GM21390 (cell line): ENCODE results near the gene SCGB1C2.
"Not testable (repeated sequence)": the region's sequence is repeated elsewhere in the genome, so short reads cannot be mapped to it uniquely, and the experiment has no call there.

Experiments used
- ATAC-seq: cut with Tn5 transposase; IDR thresholded peaks from one replicate; pipeline ENCODE4 v1.9.1; 2021; ENCODE audit not compliant: unreplicated experiment

SCGB1C2 gene

DNA sequence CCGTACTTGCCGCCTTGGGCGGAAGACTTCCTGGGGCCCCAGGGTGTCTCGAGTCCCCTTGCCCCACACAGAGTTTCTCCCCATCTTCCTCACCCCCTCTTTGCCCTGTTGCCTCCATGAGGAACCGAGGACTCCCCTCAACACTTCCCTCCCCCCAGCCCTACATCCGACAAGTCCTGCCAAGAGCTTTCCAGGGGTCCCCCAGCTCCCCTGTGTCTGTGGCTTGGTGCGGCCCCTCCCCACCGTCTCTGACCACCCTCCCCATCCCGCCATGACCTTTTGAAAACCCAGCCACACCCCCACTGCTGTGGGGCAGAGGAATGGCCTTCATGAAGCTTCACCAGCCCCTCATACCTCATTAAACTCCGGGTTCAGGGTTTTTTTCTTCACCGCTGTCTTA lies 11.4 kb downstream of the SCGB1C2 start:
- no peak for ATAC-seq

DNA sequence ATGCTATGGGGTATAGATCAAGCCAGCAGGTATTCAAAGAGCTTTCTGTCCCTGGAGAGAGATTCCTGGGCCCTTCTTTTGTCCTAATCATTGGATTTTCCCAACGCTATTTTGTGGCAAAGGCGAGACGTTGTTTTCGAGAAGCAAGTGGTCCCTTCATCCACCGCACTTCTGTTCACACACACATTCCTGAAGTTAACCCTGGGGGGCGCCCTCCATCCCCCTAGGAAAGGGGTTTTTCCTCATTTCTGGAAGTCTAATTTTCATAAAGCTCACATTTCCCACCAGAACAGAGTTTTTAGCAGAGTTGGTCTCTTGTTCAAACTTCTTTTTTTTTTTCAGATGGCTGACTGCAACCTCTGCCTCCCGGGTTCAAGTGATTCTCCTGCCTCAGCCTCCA lies 11.9 kb downstream of the SCGB1C2 start:
- ATAC-seq = no peak

DNA sequence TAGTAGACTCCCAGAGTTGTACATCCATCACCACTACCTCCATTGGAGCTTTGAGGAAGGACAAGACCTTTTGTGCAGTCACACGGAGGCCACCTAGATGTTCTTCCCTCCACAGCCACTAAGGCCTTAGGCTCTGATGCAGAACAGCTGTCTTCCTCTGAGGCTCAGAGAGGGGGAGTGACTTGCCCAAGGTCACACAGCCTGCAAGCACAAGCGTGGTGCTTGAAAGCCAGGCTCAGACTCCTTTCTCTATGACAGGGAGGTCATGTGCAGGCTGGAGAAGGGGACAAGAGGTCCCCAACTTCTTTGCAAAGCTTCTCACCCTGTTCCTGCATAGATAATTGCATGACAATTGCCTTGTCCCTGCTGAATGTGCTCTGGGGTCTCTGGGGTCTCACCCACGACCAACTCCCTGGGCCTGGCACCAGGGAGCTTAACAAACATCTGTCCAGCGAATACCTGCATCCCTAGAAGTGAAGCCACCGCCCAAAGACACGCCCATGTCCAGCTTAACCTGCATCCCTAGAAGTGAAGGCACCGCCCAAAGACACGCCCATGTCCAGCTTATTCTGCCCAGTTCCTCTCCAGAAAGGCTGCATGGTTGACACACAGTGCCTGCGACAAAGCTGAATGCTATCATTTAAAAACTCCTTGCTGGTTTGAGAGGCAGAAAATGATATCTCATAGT lies 12.7 kb downstream of the SCGB1C2 start:
- ATAC-seq = no peak

DNA sequence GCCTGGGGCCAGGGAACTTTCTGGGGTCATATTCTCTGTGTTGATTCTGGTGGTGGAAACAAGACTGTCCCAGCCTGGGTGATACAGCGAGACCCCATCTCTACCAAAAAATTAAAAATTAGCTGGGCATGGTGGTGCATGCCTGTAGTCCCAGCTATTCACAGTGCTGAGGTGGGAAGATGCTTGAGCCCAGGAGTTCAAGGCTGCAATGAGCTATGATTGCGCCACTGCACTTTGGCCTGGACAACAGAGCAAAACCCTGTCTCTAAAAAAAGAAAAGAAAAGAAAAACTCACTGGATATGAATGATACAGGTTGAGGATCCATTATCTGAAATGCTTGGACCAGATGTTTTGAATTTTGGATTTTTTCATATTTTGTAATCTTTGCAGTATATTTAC lies 13.6 kb downstream of the SCGB1C2 start:
- no peak for ATAC-seq

DNA sequence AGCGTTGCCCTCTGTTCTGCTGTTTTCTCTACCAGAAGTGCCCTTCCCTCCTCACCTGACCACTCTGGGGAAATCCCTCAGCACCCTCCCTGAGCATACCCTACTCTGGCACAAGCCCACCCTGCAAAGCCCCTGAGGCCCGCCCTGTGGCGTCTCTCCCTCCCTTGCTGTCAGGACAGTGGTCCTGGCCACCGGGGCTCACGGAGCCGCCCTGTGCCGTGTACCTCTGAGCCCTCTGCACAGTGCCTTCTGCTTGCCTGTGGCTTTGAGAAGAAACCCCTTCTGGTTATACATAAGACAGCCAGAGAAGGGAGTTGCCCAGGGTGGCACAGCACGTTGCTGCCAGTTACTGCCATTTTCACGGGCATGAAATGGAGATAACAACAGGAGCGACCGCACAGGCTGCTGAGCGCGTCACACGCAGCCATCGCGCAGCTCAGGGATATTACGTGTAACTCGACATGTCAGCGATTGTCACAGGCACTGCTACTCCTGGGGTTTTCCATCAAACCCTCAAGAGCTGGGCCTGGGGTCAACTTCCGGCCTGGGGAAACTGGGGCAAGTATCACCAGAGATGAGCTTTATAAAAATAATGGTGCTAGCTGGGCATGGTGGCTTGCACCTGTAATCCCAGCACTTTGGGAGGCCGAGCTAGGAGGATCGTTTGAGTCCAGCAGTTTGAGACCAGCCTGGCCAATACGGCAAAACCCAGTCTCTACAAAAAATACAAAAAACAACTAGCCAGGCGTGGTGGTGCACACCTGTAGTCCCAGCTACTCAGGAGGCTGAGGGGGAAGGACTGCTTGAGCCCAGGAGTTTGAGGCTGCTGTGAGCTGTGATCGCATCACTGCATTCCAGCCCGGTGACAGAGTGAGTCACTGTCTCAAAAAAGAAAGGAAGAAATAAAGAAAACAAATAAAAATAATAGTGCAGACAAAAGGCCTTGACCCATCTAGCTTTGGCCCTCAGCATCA lies 14.8 kb downstream of the SCGB1C2 start:
- ATAC-seq = no peak

DNA sequence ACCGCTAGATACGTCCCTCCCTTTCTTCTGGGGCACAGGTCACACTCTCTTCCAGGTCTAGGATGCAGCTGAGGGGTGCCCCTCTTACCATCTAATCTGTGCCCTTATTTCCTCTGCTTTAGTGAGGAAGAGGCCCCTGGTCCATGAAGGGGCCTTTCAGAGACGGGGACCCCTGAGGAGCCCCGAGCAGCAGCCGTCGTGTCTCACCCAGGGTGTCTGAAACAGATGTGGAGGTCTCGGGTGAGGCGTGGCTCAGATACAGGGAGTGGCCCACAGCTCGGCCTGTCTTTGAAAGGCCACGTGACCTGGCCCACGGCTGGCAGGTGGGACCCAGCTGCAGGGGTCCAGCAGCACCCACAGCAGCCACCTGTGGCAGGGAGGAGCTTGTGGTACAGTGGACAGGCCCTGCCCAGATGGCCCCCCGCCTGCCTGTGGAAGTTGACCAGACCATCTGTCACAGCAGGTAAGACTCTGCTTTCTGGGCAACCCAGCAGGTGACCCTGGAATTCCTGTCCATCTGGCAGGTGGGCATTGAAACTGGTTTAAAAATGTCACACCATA lies 15.6 kb downstream of the SCGB1C2 start:
- no peak for ATAC-seq

DNA sequence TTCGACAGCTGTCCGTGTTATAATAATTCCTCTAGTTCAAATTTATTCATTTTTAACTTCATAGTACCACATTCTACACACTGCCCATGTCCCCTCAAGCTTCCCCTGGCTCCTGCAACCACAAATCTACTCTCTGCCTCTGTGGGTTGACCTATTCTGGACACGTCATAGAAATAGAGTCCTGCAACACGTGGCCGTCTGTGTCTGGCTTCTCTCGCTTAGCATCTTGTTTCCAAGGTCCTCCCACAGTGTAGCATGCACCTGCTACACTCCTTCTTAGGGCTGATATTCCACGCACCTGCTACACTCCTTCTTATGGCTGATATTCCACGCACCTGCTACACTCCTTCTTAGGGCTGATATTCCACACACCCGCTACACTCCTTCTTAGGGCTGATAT lies 16.5 kb downstream of the SCGB1C2 start:
- no peak for ATAC-seq

DNA sequence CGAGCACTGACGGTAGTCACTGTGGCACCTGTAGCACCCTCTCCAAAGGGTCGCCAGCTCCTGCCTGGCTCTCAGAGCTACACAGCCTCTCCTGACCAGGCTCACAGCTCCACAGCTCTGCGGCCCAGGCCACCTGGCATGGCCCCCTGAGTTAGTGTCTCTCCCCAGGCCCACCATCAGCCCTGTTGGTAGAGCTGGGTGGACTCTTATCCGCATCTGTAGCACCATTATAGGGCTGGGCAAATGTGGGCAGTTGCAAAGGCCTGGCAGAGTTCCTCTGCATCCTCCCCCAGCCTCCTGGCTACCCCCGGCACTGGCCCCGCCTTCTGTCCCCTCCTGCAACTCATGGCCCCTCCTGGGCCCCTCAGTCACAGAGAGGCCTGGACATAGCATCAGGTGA lies 18.2 kb downstream of the SCGB1C2 start:
- ATAC-seq = no peak

DNA sequence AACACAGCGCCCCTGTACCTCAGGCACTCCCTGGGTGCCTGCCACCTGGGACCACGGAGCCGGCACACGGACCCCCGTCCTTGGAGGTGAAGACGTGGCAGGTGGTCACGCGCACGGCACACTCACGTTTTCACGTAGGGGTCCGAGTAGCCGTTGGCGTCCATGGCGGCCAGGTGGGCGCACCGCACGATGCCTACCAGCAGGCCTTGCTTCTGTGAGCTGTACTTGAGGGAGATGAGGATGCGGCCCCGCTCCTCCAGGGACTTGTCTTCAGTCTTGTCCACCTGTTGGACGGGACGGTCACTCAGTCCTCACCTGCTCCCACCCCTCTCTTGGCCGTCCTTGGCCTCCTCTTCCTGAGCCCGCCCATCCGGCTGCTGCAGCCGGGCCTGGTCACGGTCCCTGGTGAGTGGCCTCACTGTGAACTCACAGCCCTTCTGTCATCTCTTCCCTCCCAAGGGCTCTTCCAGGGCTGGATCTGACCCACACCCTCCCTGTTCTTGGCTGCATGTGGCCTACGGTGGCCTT lies 18.8 kb downstream of the SCGB1C2 start:
- ATAC-seq = no peak

DNA sequence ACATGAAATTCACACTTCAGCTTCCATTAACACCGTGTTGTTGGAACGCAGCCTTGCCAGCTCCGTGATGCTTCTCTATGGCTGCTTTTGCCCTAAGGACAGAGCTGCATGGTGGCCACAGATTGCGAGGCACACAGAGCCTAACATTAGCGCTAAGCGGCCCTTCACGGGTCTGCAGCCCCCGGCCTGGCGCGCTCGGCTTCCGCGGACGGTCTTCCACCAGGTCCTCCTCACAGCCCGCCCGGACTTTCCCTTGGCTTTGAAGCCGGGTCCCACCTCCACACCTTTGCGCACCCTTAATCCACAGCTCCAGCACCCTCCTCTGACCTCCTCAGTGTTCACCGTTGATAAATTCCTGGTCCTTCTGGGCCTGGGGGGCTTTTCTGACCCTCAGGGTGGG lies 19.6 kb downstream of the SCGB1C2 start:
- no peak for ATAC-seq

DNA sequence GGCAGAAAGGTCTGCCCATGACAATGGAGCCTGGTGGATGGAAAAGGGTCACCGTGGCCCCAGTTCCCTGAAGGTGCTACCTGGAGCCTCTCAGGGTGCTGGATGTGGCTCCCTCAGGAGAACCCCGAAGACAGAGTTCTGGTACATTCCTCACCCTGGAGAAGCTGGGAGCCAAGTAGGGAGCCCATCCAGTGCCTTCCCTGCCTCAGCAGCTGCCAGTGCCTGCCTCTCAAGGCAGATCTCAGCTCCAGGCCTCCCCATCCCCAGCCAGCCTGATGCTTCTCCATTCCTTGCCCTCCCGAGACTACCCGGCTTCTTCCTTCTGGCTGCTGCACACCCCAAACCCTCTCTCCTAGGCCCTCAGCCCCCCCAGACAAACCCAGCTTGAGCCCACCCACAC lies 20.5 kb downstream of the SCGB1C2 start:
- ATAC-seq = no peak

DNA sequence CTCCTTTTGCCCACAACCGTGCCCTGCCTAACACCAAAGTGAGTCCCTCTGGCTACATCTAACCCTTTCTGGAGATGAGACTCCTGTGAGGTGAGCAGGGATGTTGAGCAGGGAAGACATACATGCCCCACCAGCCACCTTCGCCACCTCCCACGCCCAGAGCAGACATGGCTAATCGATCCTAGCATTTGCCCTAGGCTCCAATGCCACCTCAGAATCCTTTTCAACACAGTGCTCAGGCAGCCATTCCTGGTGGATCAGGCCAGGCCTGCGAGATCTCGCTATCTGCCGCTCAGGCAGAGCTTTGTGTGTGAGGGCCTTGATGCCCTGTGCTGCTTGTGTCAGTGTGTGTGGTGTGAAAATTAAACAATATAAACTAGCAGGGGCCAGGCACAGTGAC lies 21.0 kb downstream of the SCGB1C2 start:
- ATAC-seq = no peak

DNA sequence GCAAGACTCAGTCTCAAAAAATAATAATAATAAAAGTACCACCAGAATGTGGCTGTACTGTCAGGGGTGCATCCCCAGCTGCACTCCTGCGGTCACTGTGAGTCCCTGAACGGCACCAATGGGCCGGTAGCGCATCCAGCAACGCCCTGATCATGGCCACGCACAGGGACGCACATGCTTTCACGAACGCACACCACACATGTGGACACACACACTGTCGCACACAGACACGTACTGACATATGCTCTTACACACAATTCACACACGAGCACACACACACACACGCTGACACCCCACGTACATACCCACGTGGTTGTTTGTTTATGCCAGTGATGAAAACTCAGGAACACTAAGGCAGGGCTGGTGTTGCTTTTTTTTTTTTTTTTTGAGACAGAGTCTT lies 22.2 kb downstream of the SCGB1C2 start:
- no peak for ATAC-seq

DNA sequence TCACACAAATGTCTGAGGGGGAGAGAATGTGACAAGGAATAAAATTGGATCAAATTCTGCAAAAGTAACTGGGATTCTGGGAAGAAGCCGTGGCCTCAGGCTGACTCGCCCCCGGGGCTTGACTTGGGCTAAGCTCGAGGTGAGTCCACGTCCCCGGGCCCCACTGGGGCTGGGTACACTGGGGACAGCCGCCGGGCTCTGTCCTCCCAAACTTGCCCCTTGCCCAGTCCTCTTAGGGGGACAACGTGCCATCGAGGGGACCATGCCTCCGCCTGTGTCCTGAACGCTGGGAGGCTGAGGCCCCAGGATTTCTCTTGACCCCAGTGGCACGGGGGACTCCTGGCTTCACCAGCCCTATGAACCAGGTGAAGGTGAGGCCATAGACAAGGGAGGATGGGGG lies 23.0 kb downstream of the SCGB1C2 start:
- no peak for ATAC-seq

DNA sequence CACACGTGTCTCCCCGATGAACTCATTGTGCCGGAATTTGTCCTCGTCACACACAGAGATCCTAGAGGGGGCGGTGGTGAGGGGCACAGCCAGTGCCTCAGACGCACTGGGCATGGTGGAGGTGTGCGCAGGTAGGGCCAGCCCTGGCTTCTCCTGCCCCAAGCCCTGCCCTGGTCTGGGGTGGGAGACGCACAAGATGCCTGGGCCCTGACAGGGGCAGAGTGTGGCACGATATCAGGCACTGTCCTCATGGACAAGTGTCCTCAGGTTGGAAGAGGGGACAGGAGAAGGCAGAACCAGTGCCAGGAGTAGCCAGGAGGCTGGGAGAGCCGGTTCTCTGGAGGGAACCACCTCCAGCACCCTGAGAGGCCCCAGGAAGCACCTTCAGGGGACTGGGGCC lies 24.1 kb downstream of the SCGB1C2 start:
- no peak for ATAC-seq

DNA sequence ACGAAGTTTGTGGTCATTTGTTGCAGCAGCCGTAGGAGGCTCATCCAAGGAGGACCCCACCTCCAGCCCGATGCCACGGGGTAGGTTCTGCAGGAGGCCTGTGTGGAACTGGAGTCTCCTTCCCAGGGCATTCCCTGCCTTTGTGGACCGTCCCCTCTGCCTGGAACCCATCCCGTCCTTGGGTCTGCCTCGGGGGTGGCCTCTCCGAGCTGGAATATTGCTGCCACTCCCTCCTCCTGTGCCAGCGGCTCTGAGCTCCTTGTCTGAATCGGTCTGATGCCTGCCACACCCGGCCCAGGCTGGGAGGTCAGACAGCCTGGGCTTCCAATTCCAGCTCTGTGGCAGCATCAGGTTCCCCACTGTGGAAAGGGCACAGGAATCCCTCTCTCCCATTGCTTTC lies 25.3 kb downstream of the SCGB1C2 start:
- ATAC-seq = no peak

DNA sequence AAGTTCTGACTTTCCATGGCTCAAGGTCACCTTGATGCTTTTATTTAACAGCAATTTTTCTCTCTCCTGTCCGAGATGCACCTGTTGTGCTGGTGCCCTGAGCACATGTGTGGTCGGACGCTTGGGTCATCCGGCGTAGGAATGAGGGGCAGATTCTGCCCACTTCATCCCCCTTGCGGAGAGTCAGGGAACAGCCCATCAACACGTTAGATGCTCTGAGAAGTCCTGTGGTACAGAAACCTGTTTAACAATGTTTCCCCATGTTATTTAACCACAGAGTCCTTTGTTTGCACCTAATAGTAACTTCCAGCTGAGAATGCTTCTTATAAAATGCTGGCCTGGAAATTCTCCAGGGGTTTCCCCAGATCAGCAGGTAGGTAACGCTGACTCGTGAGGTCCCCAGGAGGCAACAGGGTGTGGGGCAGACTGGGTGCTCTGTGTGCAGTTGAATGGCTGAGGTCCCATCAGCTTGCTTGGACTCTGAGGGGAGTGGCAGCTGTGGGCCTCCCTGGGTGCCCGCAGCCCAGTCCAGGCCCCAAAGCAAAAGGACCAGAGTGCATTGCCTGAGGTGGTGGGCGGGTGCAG lies 26.2 kb downstream of the SCGB1C2 start:
- ATAC-seq = no peak

DNA sequence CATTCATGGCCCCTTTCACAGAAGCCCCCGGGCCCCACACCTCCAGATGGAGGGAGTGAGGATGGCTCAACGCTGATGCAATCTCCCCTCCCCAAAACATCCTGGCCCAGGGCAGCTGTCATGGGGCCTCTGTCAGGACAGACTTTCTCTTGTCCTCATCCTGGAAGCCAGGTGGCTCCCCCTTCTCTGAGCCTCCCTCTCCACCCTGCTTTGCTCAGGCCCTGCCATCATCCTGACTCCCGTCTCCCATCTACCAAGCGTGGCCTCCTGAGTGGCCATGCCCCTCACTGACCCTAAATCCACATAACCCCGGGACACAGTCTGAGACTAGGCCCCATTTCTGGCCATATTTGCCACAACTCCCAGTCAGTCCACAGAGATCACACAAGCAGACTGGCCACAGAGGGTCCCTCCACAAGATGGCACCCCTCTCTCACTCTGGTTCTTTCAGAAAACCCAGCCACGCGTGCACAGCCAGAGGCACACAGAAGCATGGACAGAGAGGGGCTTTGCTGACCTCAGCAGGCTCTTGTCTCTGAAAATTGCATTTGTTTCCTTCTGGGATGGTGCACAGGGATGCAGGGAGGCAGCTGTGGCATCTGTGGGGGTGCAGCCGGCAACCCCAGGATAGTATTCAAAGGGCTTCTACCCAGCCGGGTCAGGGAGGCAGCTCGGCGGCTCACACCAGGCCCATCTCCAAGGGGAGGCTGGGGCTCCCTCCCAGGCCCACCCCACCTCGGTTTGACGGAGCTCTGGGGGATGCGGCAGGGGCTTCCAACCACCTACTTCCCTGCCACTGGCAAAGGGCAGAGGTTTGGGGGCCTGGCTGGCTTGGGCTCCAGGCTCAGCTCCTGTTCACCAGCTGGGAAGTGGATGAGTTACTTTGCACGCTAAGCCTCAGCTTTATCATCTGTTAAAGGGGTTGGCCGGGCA lies 27.2 kb downstream of the SCGB1C2 start:
- ATAC-seq = no peak

DNA sequence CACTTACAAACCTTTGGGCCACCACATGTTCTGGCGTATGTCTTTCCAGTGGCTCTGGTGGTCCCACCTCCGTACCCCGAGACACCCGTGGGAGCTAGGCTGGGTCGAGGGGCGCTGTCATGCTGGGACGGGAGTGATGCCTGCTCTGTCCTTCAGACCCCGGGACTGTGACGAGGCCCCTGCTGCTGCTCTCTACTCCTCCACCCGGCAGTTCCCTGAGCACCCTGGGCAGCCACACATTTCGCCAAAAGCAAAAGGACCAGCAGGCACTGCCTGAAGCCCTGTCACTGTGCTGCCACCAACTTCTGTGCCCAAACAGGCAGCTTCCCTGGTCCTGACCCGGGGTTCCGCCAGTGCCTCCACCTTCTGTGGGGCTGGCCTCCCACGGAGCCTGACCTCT lies 28.6 kb downstream of the SCGB1C2 start:
- no peak for ATAC-seq

DNA sequence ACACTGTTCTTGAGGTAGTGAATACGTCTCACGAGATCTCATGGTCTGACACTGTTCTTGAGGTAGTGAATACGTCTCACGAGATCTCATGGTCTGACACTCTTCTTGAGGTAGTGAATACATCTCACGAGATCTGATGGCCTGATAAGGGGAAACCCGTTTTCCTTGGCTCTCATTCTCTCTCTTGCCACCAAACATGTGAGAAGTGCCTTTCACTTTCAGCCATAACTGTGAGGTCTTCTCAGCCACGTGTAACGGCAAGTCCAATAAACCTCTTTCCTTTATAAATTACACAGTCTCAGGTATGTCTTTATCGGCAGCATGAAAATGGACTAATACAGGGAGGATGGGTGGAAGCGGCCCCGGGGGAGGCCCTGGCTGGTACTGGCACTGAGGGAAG lies 31.2 kb downstream of the SCGB1C2 start:
- ATAC-seq = not testable (repeated sequence)
